Measurements from ENCODE around the gene SMIM29.

DNA sequence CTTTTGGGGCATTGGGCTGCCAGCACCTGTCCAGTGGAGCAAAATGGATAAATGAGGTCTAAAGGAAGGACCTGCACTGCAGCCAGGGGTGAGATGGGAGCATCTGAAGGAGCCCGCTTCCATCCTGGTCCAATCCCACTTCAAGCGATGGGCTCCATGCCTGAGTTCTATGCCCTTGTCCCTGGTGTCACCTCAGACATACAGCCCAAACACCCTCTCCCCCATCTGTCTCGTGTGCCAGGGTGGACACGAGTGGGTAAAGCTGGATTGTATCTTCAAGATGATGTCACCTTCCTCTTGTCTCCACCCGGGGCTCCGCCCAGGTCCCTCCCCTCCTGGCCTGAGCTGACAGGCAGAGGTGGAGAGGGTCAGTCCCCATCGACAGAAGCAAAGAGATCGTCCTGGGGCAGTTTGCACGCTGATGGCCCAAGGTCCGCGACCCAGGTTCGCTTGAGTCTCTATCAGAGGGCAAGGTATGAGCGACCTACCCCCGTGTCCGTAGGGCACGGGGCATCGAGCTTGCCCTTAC lies 544 bp downstream of the SMIM29 start:
- no peak for TF ChIP-seq POLR2A (IDR thresholded peaks at IDR 0.05)
- TF ChIP-seq, protein P1, sequence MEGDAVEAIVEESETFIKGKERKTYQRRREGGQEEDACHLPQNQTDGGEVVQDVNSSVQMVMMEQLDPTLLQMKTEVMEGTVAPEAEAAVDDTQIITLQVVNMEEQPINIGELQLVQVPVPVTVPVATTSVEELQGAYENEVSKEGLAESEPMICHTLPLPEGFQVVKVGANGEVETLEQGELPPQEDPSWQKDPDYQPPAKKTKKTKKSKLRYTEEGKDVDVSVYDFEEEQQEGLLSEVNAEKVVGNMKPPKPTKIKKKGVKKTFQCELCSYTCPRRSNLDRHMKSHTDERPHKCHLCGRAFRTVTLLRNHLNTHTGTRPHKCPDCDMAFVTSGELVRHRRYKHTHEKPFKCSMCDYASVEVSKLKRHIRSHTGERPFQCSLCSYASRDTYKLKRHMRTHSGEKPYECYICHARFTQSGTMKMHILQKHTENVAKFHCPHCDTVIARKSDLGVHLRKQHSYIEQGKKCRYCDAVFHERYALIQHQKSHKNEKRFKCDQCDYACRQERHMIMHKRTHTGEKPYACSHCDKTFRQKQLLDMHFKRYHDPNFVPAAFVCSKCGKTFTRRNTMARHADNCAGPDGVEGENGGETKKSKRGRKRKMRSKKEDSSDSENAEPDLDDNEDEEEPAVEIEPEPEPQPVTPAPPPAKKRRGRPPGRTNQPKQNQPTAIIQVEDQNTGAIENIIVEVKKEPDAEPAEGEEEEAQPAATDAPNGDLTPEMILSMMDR (IDR thresholded peaks at IDR 0.05), result no peak
